Neuronal stem cell (in vitro differentiated cells): ENCODE results near the gene ERCC5.
A peak's percentile ranks its signal among the peaks of the same experiment; 100 is the strongest.

Source experiments
- DNase-seq: peaks from one replicate; pipeline ENCODE4 v3.0.0-alpha.2; 2013; ENCODE audit warnings: low spot score
- H2AFZ ChIP-seq: one replicate; pipeline ENCODE4 v1.6.1; 2013; ENCODE audit warnings: mild to moderate bottlenecking, low read length, inconsistent platforms
- H2AK5ac ChIP-seq: 2 replicates; pipeline ENCODE4 v1.6.1; 2013; ENCODE audit warnings: low read depth, mild to moderate bottlenecking, inconsistent platforms, low read length, moderate library complexity, mixed read lengths
- H2BK120ac ChIP-seq: 2 replicates; pipeline ENCODE4 v1.6.1; 2013; ENCODE audit warnings: low read depth, mild to moderate bottlenecking, inconsistent platforms, low read length, moderate library complexity, mixed read lengths
- H2BK12ac ChIP-seq: one replicate; pipeline ENCODE4 v1.6.1; 2013; ENCODE audit warnings: low read length, inconsistent platforms
- H2BK15ac ChIP-seq: 2 replicates; pipeline ENCODE4 v1.6.1; 2013; ENCODE audit warnings: mild to moderate bottlenecking, low read length, inconsistent platforms, mixed read lengths
- H2BK5ac ChIP-seq: one replicate; pipeline ENCODE4 v1.6.1; 2013; ENCODE audit warnings: inconsistent platforms, mild to moderate bottlenecking, low read length, moderate library complexity
- H3K14ac ChIP-seq: one replicate; pipeline ENCODE4 v1.6.1; 2013; ENCODE audit warnings: low read length, inconsistent platforms
- H3K18ac ChIP-seq: 2 replicates; pipeline ENCODE4 v1.6.1; 2013; ENCODE audit warnings: low read length, inconsistent platforms
- H3K23ac ChIP-seq: 2 replicates; pipeline ENCODE4 v1.6.1; 2013; ENCODE audit warnings: low read depth, mild to moderate bottlenecking, mixed read lengths, low read length, inconsistent platforms; ENCODE audit not compliant: poor library complexity
- H3K27ac ChIP-seq: replicated peaks from 3 replicates; pipeline ENCODE4 v1.5.1; 2013; ENCODE audit warnings: low read length, inconsistent platforms
- H3K27me3 ChIP-seq, 3 experiments: 2 replicates each; pipeline ENCODE4 v1.6.1; 2013; ENCODE audit warnings: low read length in 3 of 3, mild to moderate bottlenecking in 2 of 3, inconsistent platforms in 1 of 3, low read depth in 1 of 3, mixed read lengths in 1 of 3, moderate library complexity in 1 of 3; ENCODE audit not compliant: control insufficient read depth in 3 of 3, insufficient read depth in 3 of 3
- H3K36me3 ChIP-seq, 2 donors: replicated peaks in 1 of 2; 2 replicates each; pipeline ENCODE4 v1.6.1; 2013; ENCODE audit warnings: low read length in 2 of 2; ENCODE audit not compliant: control insufficient read depth in 2 of 2, insufficient read depth in 2 of 2
- H3K4ac ChIP-seq: 2 replicates; pipeline ENCODE4 v1.6.1; 2013; ENCODE audit warnings: inconsistent platforms, mild to moderate bottlenecking, low read length, moderate library complexity
- H3K4me1 ChIP-seq, 2 donors: 1 replicate in 1 of 2; 2 replicates in 1 of 2; pipeline ENCODE4 v1.6.1; 2013; ENCODE audit warnings: low read length in 2 of 2, low read depth in 1 of 2; ENCODE audit not compliant: control insufficient read depth in 2 of 2, insufficient read depth in 1 of 2
- H3K4me2 ChIP-seq: one replicate; pipeline ENCODE4 v1.6.1; 2013; ENCODE audit warnings: mild to moderate bottlenecking, low read length, inconsistent platforms; ENCODE audit not compliant: insufficient read depth, poor library complexity, severe bottlenecking
- H3K4me3 ChIP-seq, 2 donors: 2 replicates each; pipeline ENCODE4 v1.5.1; 2013; ENCODE audit warnings: low read length in 2 of 2, mild to moderate bottlenecking in 2 of 2, inconsistent platforms in 1 of 2, moderate library complexity in 1 of 2
- H3K79me1 ChIP-seq: one replicate; pipeline ENCODE4 v1.6.1; 2013; ENCODE audit warnings: low read depth, mild to moderate bottlenecking, inconsistent platforms, low read length, moderate library complexity
- H3K9ac ChIP-seq: one replicate; pipeline ENCODE4 v1.6.1; 2013; ENCODE audit warnings: mild to moderate bottlenecking, low read depth, low read length, inconsistent platforms; ENCODE audit not compliant: poor library complexity
- H3K9me3 ChIP-seq, 2 donors: replicated peaks in 1 of 2; 2 replicates each; pipeline versions ENCODE3 to v1.6.1; 2013; ENCODE audit warnings: low read length in 2 of 2, mild to moderate bottlenecking in 2 of 2, inconsistent platforms in 1 of 2, low read depth in 1 of 2, mixed read lengths in 1 of 2, moderate library complexity in 1 of 2; ENCODE audit not compliant: control insufficient read depth in 2 of 2, insufficient read depth in 1 of 2
- H4K8ac ChIP-seq: one replicate; pipeline ENCODE4 v1.6.1; 2013; ENCODE audit warnings: low read depth, mild to moderate bottlenecking, inconsistent platforms, low read length, moderate library complexity
- H4K91ac ChIP-seq: one replicate; pipeline ENCODE4 v1.6.1; 2013; ENCODE audit warnings: low read length, low read depth, mild to moderate bottlenecking, inconsistent platforms; ENCODE audit not compliant: poor library complexity
- WGBS, 2 donors: extraction: QIAGEN DNeasy Blood & Tissue Kit; methylation state at CpG; one replicate each; pipeline ENCODE4 v1.1.7; 2013; ENCODE audit warnings: missing lambda C conversion rate in 2 of 2, mixed read lengths in 1 of 2; ENCODE audit not compliant: insufficient read length in 2 of 2, insufficient replicate concordance in 1 of 2; ENCODE audit errors: extremely low coverage in 2 of 2; 5-methylcytosine and 5-hydroxymethylcytosine counted together

Gene ERCC5

GRCh38 chr13:102800145-102801041 is 45.4 kb upstream of the ERCC5 start:
- Histone ChIP-seq H3K36me3 (peaks cover 0 to 27% of the 10 kb centered on the region in 2 donors), H3K4me2 (peak overlapping the region; percentile 94), H4K91ac (no peak overlapping the region), H3K27me3 (peaks cover 0 to 19% (median 4%) of the 10 kb centered on the region in 3 experiments), H3K9me3 (no peaks in the 10 kb centered on the region), H2BK15ac (no peak overlapping the region), H4K8ac (no peak overlapping the region), H3K9ac (peak overlapping the region; percentile 83), H3K79me1 (no peaks in the 10 kb centered on the region), H3K4ac (no peak overlapping the region), H3K27ac (no peak overlapping the region), H3K4me1 (peaks cover 0 to 5% of the 10 kb centered on the region in 2 donors), H3K14ac (no peak overlapping the region), H2BK120ac (no peak overlapping the region), H3K18ac (peak overlapping the region; percentile 90), H2BK5ac (no peak overlapping the region), H3K4me3 (peak overlapping the region; percentile 89 to 92), H2BK12ac (no peak overlapping the region), H2AFZ (peak overlapping the region; percentile 99), H3K23ac (no peak overlapping the region), H2AK5ac (no peak overlapping the region)
- WGBS, 2 donors, result no CpG with 5 or more reads among the region's 81 CpGs
- peak; percentile 71 for DNase-seq

GRCh38 chr13:102805680-102806079 is 40.2 kb upstream of the ERCC5 start:
- Histone ChIP-seq H2BK15ac (no peak overlapping the region), H2BK12ac (no peak overlapping the region), H3K4me3 (no peak overlapping the region), H4K8ac (no peak overlapping the region), H3K18ac (no peak overlapping the region), H2AFZ (no peak overlapping the region), H3K23ac (no peak overlapping the region), H3K4me1 (peaks cover 0 to 5% of the 10 kb centered on the region in 2 donors), H3K4ac (no peak overlapping the region), H2AK5ac (no peak overlapping the region), H3K79me1 (no peaks in the 10 kb centered on the region), H2BK120ac (no peak overlapping the region), H3K9ac (no peak overlapping the region), H3K36me3 (peaks cover 0 to 36% of the 10 kb centered on the region in 2 donors), H3K27me3 (peaks cover 0 to under 1% (median 0%) of the 10 kb centered on the region in 3 experiments), H3K9me3 (peaks cover 0 to 8% of the 10 kb centered on the region in 2 donors), H3K27ac (no peak overlapping the region), H3K14ac (no peak overlapping the region), H4K91ac (no peak overlapping the region), H3K4me2 (no peak overlapping the region), H2BK5ac (no peak overlapping the region)
- no peak for DNase-seq
- WGBS, 2 donors, result no CpG with 5 or more reads among the region's 3 CpGs

GRCh38 chr13:102807699-102808098 is 38.1 kb upstream of the ERCC5 start:
- H3K23ac ChIP-seq, result no peak overlapping the region
- no peak overlapping the region for H2AFZ ChIP-seq
- no peaks in the 10 kb centered on the region for H3K79me1 ChIP-seq
- H2BK12ac ChIP-seq, result no peak overlapping the region
- H4K8ac ChIP-seq, result no peak overlapping the region
- H3K4me3 ChIP-seq, result no peak overlapping the region
- H3K9ac ChIP-seq, result no peak overlapping the region
- H2BK5ac ChIP-seq, result no peak overlapping the region
- H3K18ac ChIP-seq, result no peak overlapping the region
- peaks cover 0 to 1% of the 10 kb centered on the region in 2 donors for H3K4me1 ChIP-seq
- no peak overlapping the region for H3K4ac ChIP-seq
- H2BK15ac ChIP-seq, result no peak overlapping the region
- WGBS, 2 donors, result no CpG with 5 or more reads among the region's 3 CpGs
- peaks cover 0 to 21% of the 10 kb centered on the region in 2 donors for H3K9me3 ChIP-seq
- H3K36me3 ChIP-seq, result peaks cover 0 to 46% of the 10 kb centered on the region in 2 donors
- H2AK5ac ChIP-seq, result no peak overlapping the region
- no peak overlapping the region for H2BK120ac ChIP-seq
- no peak overlapping the region for H4K91ac ChIP-seq
- no peak overlapping the region for H3K14ac ChIP-seq
- no peak overlapping the region for H3K4me2 ChIP-seq
- H3K27ac ChIP-seq, result no peak overlapping the region
- no peaks in the 10 kb centered on the region for H3K27me3 ChIP-seq
- no peak for DNase-seq

- H3K4me2 ChIP-seq, result no peak overlapping the region
- no peaks in the 10 kb centered on the region for H3K27me3 ChIP-seq
- H2BK5ac ChIP-seq, result no peak overlapping the region
- H3K9me3 ChIP-seq, result peaks cover 0 to 21% of the 10 kb centered on the region in 2 donors
- H3K79me1 ChIP-seq, result no peaks in the 10 kb centered on the region
- H4K8ac ChIP-seq, result no peak overlapping the region
- no peak overlapping the region for H3K27ac ChIP-seq
- H3K23ac ChIP-seq, result no peak overlapping the region
- no peak overlapping the region for H2BK15ac ChIP-seq
- no peak overlapping the region for H4K91ac ChIP-seq
- no peak overlapping the region for H3K4ac ChIP-seq
- no peak overlapping the region for H3K18ac ChIP-seq
- H3K36me3 ChIP-seq, result peaks cover 0 to 37% of the 10 kb centered on the region in 2 donors
- H2BK12ac ChIP-seq, result no peak overlapping the region
- no peak overlapping the region for H3K9ac ChIP-seq
- DNase-seq, result no peak
- H2AK5ac ChIP-seq, result no peak overlapping the region
- peak overlapping the region; percentile 82 for H2AFZ ChIP-seq
- H3K4me1 ChIP-seq, result peaks cover 0 to 6% of the 10 kb centered on the region in 2 donors
- no peak overlapping the region for H3K14ac ChIP-seq
- H3K4me3 ChIP-seq, result no peak overlapping the region
- H2BK120ac ChIP-seq, result no peak overlapping the region
These were observed 33.1 kb upstream of the ERCC5 start for GRCh38 chr13:102812611-102813287.
